HG02970 (cell line): ENCODE measurements around the gene LTBP2.

Experiments
- ATAC-seq: cut with Tn5 transposase; IDR thresholded peaks from one replicate; pipeline ENCODE4 v1.9.1; 2021; ENCODE audit warnings: mild to moderate bottlenecking, moderate library complexity, moderate number of reproducible peaks; ENCODE audit not compliant: unreplicated experiment, low FRiP score

The LTBP2 gene

DNA sequence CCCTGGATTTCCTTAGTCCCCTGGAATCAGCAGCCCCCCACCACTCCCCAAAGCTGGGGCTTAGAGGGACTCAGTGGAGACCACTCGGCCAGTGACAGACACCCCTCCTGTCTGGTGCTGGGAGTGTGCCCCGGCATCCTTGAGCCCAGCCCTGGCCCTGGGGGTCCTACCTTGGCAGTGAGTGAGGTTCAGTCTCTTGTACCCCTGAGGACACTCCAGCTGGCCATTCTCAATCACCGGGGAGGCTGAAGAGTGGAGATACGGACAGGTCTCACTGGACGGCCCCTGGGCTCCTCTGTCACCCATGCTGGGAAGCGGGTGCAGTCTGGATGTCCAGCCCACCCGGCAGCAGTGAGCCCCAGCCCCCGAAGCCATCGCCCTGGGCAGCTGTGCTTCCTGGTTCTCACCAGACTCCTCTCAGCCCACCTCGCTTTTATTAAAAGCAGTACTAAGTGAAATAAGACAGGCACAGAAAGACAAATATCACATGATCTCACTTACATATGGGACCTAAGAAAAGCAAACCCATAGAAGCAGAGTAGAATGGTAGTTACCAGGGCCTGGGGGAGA lies 76.2 kb downstream of the LTBP2 start:
- ATAC-seq: no peak

GRCh38 chr14:74533576-74533975 lies 78.5 kb downstream of the LTBP2 start:
- no peak for ATAC-seq

GRCh38 chr14:74532246-74532645 lies 79.8 kb downstream of the LTBP2 start:
- no peak for ATAC-seq

- ATAC-seq: no peak
Observed at GRCh38 chr14:74531467-74531866, 80.6 kb downstream of the LTBP2 start.

DNA sequence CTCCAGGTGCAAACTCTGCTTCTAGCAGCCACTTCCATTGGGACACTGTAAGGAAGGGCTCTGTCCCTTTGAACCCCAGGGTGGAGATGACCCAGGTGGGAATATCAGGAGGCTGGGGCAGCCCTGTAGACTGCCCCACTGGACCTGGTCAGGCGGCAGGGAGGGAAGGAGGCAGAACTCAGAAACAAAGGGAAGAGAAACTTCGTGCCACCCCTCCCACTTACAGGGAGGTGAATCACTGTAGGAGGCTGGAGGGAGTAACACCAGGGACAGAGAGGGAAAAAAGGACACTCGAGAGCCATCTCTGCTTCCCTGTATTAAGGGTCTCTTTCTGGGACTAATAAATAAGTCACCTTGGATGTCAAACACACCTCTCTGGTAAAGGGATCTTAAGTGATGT lies 81.0 kb downstream of the LTBP2 start:
- no peak for ATAC-seq

DNA sequence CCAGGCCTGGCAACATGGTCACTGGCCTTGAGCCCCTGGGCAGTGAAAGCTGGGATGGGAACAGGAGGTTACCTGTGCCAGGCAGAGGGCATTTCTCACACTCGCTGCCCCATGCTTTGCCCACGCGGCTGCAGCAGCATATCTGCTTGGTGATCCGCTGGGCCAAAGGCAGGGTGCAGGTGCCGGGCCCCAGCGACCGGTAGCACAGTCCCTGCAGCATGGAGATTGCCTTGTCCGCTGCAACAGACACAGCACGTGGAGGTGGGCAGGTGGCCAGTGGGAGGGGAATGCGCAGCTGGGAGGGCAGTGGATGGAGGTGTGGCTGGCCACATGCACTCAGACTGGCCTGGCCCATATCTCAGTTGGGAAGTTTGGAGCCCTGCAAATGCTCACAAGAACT lies 83.2 kb downstream of the LTBP2 start:
- no peak for ATAC-seq

- no peak for ATAC-seq
Observed at GRCh38 chr14:74528406-74528805, 83.6 kb downstream of the LTBP2 start.

- no peak for ATAC-seq
Observed at GRCh38 chr14:74527736-74528280, 84.2 kb downstream of the LTBP2 start.

DNA sequence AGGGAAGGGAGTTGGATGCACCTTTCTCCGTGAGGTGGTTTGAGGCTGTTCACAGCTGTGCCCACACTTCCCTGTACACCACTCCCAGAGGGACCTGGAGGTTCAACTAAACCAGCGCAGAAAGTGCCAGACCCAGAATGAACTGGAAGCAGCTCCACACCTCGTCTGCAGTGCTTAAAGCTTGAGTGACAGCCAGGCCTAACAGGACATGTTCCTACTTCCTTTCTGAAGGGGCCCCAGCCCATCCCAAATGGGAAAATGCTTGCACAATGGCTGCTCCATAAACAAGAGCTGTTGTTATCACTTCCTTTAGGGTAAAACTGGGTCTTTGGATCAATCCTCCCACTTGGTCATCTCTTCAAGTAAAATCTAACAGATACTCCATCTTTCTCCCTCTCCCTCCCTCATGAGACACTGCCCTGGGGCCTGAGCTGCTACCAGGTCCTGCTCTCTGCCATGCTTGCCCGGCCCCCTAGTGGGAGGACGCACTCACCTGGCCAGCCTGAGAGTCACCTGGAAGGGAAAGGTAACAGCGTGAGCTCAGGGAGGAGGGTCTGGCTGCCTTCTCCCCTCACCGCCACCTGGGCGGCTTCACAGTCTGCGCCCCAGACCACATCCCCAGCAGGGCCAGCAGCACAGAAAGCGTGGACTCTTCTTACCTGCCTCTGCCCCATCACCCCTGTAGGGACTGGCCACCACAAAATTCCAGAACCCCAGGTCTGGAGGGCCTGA lies 85.0 kb downstream of the LTBP2 start:
- no peak for ATAC-seq

GRCh38 chr14:74525361-74525851 lies 86.6 kb downstream of the LTBP2 start:
- no peak for ATAC-seq

GRCh38 chr14:74524812-74525135 lies 87.3 kb downstream of the LTBP2 start:
- ATAC-seq: no peak

GRCh38 chr14:74524076-74524811 lies 87.8 kb downstream of the LTBP2 start:
- ATAC-seq: no peak

DNA sequence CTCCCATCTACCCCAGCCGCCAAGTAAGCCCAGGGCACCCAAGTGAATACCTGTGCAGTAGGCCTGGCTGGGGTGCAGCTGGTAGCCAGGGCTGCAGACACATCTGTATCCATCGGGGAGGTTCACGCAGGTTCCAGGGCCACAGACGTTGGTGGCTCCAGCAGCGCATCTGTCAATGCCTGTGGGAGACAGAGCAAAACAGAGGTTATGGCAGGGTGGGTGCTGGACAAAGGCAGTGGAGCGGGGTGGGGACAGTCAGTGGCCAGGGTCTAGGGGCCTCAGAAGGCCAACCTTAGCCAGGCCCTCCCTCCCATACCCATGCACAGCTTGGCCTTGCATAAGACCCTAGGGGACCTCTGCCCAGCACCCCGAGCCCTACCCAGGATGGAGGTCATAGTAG lies 89.3 kb downstream of the LTBP2 start:
- ATAC-seq: no peak

DNA sequence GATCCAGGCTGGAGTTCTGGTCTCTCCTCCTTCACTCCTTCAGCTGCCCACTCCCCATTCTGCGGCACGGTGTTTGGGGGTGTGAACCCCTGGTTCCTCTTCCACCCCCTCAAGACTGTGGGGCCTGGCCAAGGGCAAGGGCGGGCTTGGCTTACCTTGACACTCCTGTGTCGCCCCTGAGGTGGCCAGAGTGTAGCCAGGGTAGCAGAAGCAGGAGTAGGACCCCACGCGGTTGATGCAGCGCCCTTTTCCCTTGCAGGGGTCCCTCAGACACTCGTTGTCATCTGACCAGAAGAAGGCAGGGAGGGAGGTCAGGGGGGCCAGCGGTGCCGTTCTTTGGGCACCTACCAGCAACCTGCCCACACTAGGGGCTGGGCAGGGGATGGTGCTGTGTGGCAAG lies 90.3 kb downstream of the LTBP2 start:
- no peak for ATAC-seq

DNA sequence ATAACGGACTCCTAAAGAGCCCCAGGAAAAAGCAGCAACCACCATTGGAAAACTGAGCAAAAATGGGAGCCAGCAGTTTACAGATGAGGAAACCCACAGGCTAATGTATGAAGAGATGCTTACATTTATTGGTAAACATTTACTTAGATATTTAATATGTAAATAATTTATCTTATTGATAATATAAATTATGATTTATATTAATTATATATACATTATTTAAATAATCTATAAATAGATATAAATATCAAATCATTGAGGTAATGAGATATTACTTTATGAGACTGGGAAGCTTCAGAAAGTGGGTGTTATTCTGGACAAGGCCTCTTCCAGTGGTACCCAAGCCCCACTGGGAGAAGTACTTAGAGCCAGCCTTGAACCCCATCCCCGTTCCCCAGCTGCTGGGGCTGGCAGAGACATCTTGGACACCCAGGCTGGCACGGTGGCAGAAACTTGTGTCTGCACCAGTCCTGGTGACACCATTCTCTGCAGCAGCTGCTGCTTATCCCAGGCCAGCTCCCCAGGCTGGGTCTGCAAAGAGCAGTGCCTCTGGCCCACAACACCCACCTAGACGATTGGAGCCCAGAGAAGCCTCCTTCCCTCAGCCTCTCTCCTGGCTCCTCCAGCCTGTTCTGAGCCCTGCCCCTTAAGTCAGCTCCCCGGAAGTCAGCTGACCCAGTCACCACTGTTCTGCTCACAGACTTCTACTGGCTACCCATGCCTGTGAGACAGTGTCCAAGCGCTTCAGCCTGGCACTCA lies 92.5 kb downstream of the LTBP2 start:
- no peak for ATAC-seq

- no peak for ATAC-seq
Observed at GRCh38 chr14:74518221-74518620, 93.8 kb downstream of the LTBP2 start.

DNA sequence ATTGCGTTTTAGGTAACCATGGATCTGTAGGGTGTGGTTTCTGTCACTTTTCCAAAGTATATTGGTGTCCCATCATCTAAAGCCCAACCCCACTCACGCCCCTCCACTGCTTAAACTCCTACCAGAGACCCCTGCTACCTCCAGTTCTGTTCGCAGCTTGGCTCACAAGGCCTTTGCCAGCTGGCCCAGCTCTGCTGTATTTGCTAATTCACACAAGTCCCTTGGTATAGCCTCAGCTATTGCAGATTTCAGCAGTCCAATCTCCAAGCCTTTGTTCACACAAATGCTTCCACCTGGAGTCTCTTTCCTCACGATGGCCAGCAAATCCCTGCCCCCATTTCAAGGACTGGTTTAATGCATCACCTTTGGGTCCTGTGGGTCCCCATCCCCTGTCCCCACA lies 94.3 kb downstream of the LTBP2 start:
- no peak for ATAC-seq

GRCh38 chr14:74516451-74517160 lies 95.4 kb downstream of the LTBP2 start:
- no peak for ATAC-seq

- ATAC-seq: no peak
Observed at GRCh38 chr14:74515891-74516412, 96.1 kb downstream of the LTBP2 start.

GRCh38 chr14:74514471-74514941 lies 97.5 kb downstream of the LTBP2 start:
- ATAC-seq: no peak
